Stimulated activated CD4-positive, alpha-beta T cell treated with anti-CD3 and anti-CD28 coated beads, Interleukin-1b, Interleukin-23, amount 100 ng/mL, for 24 hours (primary cell): ENCODE data around the gene FXYD1.
A peak's percentile ranks its signal among the peaks of the same experiment; 100 is the strongest.
"Not testable (repeated sequence)": the region's sequence is repeated elsewhere in the genome, so short reads cannot be mapped to it uniquely, and the experiment has no call there.

Experiments
- DNase-seq, 4 experiments: peaks; one replicate each; pipeline ENCODE4 v3.0.0-alpha.2; 2020; ENCODE audit warnings: low read depth in 4 of 4, low spot score in 1 of 4

FXYD1 gene

DNA sequence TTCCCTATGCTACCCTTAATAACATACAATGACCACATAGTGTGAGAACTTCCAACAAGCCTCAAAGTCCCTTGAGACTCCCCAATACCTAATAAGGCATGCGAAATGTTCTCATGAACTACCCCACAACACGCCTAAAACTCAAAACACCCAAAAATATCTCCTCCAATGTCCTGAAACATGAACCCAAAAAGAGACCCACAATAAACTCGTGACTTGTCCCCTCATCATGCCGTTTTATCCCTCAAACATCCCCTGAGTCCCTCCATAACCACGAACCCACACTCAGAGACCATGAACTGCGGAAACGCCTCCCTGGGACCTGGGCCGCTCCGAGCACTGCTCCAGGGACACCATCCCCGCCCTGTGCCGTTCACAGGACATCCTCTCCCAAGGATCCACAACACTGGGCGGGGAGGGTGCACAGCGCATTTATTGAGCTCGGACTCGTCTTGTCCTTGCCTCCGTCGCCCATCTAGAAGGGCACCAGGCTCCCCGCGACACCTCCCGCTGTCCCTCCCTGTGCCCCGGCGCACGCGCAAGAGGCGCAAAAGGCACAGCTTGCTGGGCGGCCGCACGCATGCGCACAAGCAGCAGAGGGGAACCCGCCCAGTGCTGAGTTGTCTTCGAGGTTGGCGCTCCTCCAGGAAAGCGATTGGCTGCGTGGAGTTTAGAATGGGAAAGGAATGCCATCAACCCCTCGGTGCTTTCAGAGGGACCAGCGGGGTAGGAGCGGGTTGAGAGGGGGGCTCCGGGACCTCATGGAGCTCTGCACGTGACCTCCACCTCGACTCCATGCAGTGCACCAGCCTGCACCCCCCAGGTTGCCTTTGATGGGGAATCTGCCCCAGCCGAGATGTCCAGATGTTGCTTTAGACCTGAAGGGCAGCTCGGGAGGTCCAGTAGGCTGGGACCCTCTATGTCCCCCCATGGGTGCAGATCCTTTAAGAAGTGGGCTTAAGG, 14.2 kb upstream of the FXYD1 start:
- DNase-seq = peak; percentile 70 to 82 (median 79)

DNA sequence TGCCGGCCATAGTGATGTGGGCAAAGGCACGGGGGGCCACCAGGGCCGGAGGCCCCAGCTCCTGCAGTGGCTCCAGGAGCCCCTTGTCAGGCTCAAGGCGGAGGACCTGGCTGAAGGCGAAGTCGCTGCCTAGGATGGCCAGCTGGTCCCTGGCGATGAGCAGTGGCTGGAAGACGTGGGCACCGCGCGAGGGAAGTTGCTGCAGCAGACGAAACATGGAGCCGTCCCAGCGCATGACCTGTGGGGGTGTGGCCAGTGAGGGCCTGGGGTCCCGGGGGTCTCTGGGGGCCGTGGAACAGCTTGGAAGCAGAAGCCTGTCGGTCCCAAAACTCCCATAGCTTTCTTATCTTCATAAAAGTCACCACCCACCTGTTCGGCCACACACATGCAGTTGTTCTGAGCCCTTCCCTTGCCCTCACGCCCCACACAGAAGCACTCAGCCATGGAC, 13.3 kb upstream of the FXYD1 start:
- DNase-seq = no peak

DNA sequence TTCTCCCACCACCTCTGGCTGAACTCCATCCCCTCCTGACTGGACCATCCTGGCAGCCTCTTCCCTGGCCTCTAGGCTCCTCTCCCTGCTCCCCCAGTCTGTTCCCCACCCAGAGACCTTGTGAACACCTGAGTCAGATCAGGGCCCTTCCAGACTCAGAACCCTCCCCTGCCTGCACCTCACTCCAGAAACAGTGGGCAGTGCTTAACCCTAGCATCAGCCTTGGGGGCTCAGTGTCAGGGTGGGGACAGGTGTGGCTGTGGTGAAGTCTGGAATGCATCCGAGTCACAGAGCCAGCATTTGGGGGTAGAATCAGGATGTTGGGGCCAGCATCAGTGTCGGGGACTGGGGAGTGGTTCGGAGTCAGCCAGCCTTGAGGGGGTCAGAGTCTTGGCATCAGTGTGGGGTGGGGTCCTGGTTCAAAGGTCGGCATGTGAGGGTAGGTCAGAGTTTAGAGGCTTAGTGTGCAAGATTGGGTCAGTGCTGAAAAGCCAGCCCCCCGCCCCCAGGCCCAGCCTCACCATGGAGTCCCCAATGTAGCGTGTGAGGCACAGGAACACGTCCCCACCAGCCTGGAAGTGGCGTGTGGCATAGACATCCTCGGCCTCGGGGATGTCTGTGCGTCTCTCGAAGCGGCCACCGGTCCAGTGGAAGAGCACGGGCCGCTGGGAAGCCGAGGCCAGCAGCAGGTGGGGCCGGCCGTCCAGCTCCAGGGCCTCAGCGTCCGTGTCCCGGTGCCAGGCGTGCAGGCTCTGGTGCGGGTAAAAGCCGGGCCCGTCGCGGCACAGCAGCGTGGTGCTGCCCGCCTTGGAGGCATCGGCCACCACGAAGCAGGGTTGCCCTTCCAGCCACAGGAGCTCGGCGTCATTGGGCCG, 12.6 kb upstream of the FXYD1 start:
- DNase-seq = no peak

DNA sequence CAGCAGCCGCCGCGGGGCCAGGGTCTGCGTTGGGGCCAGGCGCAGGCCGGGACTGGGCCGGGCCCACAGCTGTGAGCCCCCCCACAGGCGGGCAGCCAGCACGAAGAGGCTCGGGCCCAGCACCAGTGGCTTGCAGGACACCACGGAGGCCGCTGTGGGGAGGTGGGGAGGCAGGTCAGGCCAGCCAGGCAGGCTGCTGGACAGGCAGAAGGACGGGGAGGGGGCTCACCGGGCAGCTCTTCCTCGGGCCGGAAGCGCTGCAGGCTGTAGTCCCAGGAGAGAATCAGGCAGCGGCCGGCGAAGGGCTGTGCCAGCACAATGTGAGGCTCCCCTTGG, 12.0 kb upstream of the FXYD1 start:
- DNase-seq = no peak

DNA sequence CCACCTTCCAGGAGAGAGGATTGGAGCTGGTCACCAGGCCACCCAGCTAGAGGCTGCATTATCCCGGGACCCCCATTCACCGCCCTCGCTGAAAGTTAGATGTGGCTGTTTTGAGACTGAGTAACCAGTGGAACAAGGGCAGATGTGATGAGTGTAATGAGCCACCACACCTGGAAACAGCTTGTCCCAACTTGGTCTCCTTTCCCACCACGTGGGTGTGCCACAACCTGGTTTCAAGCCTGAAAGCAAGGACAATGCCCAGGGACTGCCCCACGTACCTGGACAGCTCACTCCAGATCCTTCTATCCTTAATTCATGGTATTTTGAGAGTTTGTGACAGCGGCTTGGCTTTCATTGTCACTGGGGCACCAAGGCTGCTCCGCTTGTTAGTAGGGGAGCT, 10.8 kb upstream of the FXYD1 start:
- DNase-seq = no peak

DNA sequence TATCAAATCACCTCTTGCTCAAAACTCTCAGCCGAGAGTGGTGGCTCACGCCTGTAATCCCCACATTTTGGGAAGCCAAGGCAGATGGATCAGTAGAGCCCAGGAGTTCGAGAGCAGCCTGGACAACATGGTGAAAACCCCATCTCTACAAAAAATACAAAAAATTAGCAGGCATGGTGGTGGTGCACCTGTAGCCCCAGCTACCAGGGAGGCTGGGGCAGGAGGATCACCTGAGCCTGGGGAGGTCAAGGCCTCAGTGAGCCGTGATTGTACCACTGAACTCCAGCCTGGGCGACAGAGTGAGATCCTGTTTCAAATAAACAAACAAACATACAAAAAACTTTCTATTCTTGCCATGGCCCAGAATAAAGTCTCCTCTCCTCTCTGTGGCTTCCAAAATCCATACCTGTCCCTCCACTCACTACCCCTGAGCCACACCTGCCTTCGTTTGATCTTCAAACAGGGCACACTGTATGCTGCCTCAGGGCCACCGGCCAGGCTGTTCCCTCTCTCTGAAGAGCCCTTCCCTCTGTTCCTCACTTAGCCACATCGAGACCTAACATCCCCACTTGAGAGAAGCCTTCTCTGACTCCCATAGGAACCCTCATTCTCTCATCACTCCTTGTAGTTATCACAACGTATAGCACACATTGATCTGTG, 10.1 kb upstream of the FXYD1 start:
- DNase-seq = no peak

DNA sequence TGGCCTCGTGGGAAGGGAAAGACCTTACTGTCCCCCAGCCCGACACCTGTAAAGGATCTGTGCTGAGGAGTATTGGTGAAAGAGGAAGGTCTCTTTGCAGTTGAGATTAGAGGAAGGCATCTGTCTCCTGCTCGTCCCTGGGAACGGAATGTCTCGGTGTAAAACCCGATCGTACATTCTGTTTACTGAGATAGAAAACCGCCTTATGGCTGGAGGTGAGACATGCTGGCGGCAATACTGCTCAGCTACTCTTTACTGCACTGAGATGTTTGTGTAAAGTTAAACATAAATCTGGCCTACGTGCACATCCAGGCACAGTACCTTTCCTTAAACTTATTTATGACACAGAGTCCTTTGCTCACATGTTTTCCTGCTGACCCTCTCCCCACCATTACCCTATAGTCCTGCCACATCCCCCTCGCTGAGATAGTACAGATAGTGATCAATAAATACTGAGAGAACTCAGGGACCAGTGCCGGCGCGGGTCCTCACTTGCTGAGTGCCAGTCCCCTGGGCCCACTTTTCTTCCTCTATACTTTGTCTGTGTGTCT, 8.8 kb upstream of the FXYD1 start:
- not testable (repeated sequence) for DNase-seq

DNA sequence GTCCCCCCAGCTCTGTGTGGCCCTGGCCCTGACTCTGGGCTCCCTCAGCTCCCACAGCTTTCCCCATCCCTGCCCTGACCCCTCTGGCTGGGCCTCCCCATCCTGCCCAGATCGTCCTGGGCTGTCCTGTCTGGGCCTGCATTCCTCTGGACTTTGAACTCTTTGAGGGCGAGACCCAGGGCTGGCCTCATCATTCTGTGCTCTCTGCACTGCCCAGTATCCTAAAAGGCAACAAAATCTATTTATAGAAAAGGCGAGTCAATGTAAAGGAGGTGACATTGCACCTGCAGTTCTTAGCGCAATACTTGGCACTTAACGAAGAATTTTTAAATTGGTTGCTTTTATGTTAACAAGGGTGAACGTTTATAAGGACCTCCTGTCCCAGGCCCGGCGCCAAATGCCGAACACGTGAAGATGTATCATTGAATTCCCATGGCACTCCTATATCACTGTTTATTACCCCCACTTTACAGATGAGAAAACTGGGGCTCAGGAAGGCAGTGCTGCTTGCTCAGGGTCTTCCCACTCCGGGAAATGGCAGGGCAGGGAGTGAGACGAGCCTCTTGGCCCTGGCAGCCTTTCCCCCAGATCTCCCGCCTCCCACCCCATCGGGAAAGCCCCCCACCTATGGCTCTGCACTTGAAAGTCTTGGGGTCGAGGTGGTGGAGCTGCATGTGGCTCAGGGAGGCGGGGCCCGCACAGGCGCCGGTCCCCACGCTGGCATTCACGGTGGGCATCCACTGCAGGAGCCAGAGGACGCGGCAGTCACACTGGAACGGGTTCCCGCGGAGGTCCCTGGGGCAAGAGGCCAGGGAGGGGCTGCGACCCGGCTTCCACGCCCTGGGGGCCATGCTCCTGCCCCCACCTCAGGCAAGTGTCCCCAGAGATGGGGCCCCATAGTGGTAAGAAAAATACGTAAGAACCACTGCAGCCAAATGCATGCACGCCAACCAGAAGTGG, 7.6 kb upstream of the FXYD1 start:
- no peak for DNase-seq

DNA sequence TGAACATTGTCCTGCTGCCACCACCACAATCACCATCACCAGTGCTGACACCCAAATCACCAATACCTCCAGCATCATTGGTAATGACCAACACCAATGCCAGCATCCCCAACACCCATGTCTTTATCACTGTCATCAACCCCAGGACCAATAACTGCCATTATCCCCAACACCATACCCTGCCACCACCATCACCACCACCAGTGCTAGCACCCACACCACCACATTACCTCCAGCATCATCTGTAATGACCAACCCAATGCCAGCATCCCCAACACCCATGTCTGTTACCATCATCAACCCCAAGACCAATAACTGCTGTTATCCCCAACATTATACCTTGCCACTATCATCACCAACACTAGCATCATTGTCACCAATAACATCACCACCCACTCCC, 6.4 kb upstream of the FXYD1 start:
- DNase-seq = no peak

DNA sequence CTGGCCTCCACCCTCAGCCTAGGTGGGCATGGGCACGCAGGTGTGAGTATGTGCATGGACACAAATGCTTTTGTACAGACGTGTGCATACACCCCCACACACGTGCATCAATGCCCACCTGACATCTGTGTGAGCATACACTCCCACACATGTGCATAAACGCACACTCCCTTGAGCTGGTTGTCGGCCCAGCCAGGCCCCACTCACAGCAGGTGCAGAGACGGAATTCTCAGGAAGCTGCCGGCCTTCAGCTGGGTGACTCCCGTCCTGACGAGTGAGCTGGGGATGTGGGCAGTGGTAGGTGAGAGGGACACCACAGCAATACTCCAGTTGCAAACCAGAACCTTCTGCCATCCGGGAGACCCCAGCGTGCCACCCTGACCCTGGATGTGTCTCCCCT, 4.8 kb upstream of the FXYD1 start:
- no peak for DNase-seq

DNA sequence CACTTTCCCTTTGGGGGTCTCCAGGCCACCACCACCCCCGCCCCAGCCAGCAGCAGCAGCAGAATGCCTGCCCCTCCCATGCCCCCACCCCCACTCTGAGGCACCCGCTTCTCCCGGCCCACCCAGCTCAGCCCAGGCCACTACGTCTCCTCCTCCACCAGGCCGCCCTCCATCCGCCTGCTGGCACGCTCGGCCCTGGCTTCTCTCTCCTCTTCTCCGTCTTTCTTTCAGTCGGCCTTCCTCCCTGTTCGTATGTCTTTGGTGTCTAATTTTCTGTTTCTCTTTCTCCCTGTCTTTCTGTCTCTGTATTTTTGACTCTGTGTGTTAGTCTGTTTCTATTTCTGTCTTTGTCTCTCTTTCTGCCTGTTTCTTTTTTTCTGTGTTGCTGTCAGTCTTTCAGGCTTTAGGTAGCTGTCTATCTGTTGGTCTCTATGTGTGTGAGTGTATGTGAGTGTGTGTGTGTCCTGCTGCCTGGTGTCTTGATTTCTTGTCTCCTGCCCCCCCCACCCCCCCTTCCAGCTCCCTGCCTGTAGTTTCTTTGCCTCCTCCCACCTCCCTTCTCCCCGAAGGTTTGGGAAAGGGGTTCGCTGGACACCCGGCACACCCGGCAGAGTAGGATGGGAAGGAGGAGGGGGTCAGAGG, 3.9 kb upstream of the FXYD1 start, which contains the start of gene LGI4:
TSS of gene LGI4 (minus strand) at position 459 of the 642 bp plus-strand sequence. CDS start at position 80, 379 bp downstream.
- no peak for DNase-seq

DNA sequence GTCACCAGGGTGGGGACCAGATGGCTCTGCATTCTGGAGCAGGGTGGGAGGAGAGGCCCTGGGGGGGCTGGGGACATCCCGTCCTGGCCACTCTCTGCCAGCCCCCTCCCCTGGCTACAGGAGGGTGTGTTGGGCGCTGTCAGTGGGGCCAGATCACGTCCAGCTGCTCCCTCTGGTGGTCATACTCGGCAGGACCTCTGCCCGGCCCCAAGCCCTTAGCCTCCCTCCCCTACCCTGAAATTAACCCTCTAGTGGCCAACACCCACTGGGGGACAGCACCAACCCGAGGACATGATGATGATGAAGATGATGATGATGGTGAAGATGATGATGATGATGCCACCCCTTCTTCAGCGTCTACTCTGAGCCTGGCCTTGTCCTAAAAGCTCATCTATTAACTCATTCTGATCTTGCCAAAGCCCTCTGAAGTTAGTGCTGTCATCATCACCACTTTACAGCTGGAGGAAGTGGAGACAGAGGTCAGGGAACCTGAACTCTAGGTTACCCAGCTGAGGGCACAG, 3.2 kb upstream of the FXYD1 start:
- DNase-seq = peak; percentile 40 to 61 (median 52)

DNA sequence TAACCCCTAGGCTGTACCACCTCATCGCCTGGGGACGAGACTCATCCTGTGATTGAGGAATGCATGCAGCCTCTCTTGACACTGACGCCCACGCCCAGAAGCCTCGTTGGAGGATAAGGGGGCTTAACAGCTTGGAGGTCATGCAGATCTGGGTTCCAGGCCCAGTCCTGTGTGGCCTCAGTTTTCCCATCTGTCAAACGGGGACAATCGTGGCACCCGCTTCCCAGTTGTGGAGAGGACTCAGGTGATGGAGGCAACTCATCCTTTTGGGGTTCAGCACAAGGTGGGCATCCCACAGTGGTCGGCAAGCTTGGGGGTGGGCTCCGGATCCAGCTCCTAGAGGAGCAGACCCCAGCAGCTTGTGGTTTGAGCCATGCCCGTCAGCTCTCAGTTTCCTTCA, 2.4 kb upstream of the FXYD1 start:
- DNase-seq = no peak

DNA sequence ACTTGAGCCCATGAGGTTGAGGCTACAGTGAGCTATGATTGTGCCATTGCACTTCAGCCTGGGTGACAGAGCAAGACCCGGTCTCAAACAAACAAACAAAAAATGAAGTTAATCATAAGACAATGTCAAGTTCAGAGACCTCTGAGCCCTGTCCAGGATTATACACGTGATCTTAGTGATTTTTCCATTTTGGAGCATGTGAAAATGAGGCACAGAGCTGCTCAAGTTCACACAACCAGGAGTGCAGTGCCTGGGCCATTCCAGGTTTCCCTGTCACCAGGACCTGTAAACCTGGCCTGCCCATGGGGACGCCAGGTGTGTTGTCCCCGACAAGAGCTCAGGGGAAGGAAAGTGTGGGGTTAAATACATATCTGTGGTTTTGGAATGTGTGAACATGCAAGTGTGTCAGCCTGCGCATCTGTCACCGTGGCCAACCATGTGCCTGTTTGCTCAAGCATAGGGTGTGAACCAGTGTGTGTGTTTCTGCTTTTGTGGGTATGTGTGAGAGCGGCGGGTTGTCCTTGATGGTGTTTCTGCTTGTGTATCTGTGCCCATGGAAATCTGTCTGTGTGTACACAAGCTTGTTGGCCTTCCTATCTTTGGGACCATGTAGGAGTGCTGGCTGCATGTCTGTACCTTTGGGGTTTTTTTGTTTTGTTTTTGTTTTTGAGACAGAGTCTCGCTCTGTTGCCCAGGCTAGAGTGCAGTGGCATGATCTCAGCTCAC, 1.5 kb upstream of the FXYD1 start:
- DNase-seq = no peak

DNA sequence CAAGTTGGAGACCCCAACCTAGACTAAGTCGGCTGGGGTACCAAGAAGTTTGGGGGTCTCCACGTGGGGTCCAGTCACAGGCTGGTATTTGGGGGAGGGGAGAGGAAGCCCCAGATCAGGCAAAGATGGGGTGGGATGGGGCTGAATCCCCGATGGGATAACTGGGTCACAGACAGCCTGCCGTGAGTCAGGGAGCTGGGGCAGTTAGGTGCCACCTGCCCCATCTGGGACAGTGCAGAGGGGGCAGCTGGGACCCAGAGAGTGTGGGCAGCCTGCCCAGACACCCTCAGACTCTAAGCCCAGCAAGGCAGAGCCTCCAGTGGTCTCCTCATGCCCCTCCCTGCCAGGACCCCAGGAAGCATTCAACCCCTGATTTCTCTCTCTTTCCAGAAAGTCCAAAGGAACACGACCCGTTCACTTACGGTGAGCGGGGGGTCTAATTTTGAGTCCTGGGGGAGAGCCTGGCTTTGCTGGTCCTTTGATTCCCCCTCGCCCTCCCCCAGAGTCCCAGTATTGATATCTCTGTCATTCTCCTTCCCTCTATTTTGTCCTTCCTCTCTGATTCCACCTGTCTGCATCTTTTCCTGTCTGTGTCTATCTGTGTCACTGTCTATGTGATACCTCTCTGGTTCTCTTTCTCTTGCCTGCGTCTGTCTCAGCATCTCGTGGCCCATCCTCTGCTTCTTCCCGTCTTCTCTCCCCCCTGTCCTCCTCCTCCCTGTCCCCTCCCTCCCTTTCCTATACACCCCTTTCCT, 1.8 kb downstream of the FXYD1 start:
- DNase-seq = no peak

DNA sequence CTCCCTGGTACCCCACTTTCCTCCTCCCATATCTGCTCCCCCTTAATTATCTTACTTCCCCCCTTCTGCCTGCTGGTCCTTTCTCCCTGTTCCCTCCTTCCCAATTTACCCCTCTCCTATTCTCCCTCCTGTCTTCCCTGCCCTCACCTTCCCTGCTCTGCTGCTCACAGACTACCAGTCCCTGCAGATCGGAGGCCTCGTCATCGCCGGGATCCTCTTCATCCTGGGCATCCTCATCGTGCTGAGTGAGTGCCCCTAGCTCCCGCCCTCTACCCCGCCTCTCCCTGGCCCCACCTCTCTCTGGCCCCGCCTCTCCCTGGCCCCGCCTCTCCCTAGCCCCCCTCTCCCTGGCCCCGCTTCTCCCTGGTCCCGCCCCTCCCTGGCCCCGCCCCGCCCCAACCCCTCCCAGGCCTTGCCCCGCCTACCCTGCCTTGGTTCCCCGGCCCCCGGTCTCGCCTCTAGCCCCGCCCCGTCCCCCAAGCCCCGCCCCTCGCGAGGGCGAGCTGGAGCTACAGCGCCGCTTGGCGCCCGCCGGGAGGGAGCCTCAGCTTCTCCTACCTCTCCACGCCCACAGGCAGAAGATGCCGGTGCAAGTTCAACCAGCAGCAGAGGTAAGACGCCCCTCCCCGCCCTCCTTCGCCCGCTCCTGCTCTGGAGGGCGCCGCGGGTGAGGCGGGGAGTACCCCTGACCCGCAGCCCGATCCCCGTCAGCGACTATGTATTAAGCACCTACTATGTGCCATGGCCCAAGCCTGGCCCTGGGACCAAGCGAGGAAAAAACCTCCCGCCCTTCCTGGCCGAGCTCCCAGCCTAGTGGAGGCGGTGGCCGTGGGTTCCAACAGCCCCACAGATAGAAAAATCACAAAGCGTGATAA, 2.6 kb downstream of the FXYD1 start:
- DNase-seq = peak; percentile 95 to 99 (median 97)
